NCI-H345 treated with DMSO at 0.1 percent for 48 hours (cell line): ENCODE measurements around the gene MNX1.

Experiments used
- DNase-seq: peaks from one replicate; lab custom pipeline; 2025; ENCODE audit not compliant: unreplicated experiment; lab: John Stamatoyannopoulos, UW

Gene MNX1

DNA sequence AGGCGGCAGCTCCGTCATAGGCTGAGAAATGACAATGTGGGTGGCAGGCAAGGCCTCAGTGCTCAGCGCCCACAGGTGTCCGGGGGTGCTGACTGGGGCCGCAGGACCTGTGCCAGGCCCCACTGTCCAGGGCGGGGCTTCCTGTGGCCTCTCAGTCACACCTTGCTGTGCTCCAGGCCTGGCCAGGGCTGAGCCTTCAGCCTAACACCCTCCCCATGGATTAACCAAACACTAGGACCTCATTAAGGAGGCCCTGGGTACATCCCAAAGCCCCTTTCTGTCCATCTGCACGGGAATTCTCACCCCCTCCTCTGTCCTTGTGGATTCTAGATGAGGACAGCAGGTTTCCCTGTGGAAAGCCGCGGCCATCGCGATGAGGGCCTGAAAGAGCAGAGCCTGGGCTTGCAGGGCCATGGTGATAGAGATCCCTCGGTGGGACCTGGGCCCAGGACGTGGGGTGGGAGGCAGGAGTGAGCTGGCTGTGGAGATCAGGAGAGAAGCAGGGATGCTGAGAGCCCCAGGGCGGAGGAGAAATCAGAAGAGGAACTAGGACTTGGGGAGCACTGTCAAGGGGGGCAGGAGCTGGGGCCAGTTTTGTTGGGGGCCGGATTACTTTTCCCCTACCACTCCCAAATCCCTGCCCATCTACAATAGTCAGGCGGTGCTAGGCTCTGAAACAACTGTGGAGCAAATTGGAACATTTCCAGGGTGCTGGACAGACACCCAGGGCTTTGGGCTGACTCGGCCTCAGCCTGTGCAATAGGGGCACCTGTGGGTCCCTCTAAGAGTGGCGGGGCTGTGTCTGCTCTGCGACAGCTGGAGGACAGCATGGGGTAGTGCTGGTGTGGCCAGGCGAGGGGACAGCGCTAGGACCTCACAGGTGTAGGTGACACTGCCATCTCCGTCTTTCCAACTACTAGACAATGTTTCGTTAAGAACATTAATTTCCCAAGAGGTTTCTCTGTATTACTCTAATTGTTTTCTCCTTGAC, 23.3 kb upstream of the MNX1 start:
- DNase-seq, result no peak

DNA sequence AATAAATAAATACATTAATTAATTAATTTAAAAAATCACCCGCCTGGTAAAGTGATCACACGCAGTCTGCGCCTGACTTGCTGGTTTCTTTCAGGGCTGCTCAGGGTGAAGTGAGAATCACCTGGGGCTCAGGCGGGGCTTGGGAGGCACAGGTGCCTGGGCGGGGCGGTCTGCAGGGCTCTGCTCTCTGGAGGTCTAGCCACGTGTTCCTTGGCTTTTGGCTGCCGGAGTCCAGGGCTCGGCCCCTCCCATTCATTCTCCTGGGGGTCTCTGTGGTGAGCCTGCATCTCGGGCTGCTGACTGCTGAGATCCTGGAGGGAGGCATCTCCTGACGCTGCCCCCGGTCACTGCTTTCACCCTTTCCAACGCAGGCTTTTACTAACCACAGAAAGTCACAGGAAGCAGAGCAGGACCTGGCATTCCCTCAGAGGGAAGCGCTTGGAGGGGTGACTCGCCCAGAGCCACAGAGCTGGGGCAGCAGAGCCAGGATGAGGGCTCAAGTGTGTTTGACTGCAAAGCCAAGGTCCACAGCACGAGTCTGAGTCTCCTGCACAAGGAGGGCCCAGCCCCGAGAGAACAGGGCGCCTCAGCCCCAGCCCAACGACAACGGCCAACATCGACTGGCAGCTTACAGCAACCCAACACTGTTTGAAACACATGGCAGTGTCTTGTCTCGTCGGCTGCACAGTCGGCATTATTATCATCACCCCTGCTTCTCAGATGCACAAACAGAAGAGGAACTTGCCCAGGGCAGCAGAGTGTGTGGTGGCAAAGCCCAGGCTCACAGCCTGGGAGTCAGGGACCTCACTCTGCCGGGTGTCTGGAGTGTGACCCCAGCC, 22.4 kb upstream of the MNX1 start:
- no peak for DNase-seq

GRCh38 chr7:157032128-157032527, 21.7 kb upstream of the MNX1 start:
- DNase-seq, result no peak

GRCh38 chr7:157028199-157028903, 17.9 kb upstream of the MNX1 start:
- no peak for DNase-seq

GRCh38 chr7:157027568-157028198, 17.2 kb upstream of the MNX1 start:
- no peak for DNase-seq

- no peak for DNase-seq
Measured at GRCh38 chr7:157024716-157025115, 14.3 kb upstream of the MNX1 start.

DNA sequence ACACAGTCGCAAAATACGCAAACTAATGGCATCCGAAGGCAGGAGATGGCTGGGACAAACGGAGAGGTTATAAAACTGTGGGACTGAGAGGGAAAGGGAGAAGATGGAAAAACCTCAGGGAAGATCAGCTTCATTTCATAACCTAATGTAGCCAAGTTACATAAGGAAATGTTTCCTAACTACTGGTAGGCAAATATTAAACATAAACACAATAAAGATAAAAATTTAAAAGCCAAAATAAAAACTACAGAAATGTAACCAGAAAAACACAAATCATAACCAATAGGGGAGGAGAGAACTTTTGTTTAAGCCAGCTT, 13.1 kb upstream of the MNX1 start:
- no peak for DNase-seq

DNA sequence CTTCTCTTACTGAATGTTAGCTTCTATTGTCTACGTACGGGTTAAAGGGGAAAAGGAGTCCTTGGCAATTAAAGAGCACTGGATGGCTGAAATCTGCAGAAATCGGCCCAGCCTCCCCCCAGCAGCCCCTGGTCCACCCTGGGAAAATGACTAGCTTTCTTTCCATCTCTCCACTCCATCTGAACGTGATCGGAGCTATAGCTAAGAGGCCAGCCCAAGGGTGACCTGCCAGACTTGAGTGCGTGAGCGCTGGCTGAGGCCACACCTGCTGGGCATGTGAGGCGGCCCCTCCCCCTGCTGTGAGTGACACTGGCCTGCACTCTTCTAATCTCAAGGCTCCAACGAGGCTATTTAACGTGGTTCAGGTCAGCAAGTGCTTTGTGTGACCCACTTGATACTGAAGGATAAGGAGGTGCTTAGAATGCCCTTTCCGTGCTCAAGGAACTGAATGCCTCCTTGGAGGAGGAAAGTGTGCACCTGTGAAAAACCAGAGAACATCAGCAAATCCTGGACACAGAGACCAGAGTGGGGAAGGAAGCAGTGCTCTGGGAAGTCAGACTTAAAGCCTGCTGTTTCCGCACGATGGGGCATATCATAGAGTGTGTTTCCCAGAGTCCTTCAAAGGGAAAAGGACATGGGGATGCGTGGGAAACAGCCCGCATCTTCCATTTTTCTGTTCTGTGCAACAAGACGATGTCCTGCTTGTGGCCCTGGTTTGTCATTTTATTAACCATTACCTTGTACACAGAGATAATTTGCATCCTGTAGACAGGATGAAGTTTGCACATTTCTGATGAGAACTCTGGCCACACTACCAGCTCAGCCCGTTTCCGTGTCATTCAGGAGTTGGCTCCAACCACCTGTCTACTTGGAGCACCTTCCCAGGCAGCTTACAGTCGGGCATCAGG, 12.5 kb upstream of the MNX1 start:
- no peak for DNase-seq

GRCh38 chr7:157021871-157022680, 11.6 kb upstream of the MNX1 start:
- DNase-seq, result no peak

DNA sequence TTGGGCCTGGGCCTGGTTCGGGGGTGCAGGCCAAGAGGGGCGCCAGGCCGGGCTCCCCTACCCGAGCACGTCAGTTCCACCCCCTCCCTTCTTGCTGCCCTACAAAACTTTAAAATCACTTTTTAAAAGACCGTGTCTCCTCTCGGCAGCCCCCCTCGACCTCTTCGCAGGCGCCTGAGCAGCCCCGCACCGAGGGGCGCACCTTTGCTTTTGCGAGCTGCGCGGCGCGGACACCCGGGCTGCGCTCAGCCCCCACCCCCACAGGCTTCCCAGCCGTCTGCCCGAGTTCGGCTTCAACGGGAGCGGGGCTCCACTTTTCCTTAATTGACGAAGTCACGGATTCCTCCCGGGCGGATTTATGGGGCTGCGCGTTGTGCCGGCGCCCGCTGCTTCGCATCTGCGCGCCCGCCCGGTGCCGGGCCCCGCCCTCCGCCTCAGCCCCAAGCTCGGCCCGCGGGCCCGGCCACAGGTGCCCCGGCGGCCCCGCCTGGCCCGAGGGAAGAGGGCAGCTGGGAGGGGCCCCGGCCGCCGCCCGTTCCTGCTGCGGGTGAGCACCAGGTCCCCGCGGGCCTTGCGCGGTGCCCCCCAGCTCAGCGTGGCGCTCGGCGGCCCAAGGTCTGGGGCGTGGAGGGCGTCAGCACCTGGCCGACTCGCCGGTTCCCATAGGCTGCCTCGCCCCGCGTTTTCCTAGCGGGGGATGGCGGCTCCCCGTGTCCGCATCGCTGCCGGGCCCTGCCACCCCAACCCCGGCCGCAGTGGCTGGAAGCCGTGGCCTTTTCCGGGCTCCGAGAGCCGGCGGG, 10.8 kb upstream of the MNX1 start:
- DNase-seq, result no peak

- no peak for DNase-seq
Measured at GRCh38 chr7:157020514-157021070, 10.1 kb upstream of the MNX1 start.

- DNase-seq, result no peak
Measured at GRCh38 chr7:157019718-157020451, 9.4 kb upstream of the MNX1 start.

GRCh38 chr7:157018997-157019608, 8.6 kb upstream of the MNX1 start:
- no peak for DNase-seq

DNA sequence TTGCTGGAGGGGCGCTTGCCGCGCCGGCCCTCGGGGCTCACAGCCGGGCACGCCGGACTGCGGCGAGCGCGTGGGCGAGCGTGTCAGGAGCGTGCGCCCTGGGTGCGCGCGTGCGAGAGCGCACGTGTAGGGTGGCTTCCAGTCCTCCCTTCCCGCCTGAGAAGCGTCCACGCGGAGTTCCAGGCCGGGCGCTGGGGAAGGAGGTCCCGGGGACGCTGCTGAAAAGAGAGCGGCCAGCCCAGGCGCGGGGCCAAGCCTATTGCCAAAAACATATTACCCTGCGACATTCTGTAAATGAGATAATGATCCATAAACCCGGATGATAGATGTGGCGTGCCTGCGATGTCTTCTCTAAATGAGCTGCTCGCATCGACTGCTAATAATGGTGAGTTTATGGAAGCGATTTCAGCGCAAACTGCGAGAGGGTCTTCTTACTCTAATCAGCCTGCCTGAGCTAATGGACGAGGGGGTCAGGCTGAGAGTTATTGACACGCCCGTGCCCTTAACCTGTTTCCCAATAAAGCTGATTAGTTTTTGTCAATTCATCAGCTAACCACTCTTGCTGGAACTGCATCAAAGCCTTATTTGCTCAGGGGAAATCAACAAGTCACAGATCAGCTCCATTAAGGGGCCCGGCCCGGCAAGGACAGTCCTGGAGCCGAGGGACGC, 8.0 kb upstream of the MNX1 start:
- DNase-seq, result no peak

DNA sequence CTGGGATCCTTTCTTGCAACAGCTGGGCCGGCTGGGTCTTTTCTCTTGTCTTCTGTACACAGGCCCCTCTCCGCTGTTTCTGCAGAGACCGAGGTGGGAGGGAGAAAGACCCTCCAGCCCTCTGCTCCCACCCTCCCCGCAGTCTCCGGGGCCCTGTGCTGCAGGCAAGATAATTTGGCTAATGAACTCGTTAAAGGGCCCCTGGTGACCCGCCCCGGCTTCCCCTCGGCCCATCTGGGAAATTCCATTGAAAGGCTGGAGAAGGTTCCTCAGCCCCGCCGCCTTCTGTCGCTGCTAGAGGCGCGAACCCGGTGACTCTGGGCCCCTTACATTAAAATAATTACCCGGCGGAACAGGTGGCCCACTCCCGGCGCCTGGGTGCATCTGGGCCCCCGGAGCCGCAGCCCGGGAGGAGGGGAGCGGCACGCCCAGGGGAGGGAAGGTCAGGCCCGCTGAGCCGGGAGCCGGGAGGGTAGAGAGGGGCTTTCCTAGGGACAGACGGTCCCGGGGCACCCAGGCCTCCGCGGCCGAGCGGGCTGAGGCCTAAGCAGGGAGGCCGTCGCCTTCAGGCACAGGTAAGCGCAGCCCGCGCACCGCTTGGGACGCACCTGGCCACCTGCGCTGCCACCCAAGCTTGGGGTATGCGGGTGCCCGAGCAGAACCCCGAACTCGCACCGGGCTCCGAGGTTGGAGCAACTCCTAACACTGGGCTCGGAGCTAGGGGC, 7.3 kb upstream of the MNX1 start:
- no peak for DNase-seq

GRCh38 chr7:157017149-157017548, 6.7 kb upstream of the MNX1 start:
- no peak for DNase-seq
